ENCODE data around the gene ZNF382.
"Not testable (repeated sequence)": the region's sequence is repeated elsewhere in the genome, so short reads cannot be mapped to it uniquely, and the experiment has no call there.

Gene ZNF382

DNA sequence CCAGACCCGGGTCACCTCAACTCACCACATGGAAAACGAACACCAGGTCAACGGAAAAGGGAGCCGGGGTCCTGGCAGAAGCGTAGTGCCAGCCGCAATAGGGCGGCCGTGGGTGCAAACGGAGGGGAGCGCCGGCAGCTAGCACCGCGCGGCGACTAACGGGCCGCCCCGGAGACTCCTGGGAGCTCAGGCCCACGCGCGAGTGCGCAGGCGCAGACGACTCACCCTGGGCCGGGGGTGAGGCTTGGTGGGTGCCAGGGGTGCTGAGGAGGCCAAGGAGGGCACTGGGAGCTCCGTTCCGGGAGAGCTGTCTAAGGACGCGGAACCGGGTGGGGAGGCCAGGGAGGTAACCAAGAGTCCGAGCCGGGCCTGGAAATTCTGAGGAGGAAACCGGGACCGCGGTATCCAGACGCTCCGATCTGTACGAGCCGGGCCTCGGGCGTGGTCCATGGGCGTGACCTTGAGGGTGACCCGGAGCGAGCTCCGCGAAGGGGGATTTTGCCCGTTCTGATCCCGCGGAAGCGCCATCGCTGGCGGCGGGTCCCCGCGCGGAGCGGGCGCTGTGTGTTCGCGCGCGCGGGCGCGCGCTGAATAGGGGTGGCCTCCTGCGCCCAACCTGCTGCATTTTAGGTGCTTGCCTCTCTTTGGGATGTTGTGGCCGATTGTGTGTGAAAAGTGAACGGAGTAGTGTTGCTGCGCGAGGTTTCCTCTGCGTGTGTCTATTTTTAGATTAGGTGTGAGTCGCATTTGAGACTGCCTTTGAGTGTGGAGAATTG lies at the start of gene ZNF382:
TSS of gene ZNF382 (plus strand) at position 213 of the 776 bp plus-strand sequence. CDS start 4,602 bp downstream, outside the sequence.
- peak; percentile 83 for DNase-seq (ENCODE audit: low spot score)

DNA sequence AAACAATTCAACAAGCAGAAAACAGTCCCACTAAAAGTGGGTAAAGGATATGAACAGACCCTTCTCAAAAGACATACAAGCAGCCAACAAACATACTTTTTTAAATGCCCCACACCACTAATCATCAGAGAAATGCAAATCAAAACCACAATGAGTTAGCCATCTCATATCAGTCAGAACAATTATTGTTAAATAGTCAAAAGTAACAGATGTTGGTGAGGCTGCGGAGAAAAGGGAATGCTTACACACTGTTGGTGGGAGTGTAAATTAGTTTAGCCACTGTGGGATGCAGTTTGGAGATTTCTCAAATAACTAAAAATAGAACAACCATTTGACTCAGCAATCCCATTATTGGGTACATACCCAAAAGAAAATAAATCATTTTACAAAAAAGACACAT lies 40.7 kb upstream of the ZNF382 start:
- no peak for DNase-seq (ENCODE audit: low spot score)

DNA sequence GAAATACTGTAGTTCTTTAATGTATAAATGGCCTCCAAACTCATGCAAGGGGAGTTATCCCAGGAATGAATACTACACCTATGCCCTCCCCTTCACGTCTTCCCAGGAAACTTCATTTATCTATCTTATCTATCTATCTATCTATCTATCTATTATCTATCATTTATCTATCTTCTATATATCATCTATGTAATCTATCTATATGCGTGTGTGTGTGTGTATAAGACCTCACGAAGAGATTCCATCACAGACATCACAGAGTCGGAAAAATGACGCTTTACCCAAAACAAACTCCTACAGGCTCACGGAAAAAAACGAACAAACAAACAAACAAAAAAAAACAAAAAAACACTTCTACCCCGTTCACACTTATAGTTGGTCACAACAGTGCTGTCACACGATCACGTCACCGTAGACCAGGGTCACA lies 32.5 kb upstream of the ZNF382 start:
- no peak for DNase-seq (ENCODE audit: low spot score)

DNA sequence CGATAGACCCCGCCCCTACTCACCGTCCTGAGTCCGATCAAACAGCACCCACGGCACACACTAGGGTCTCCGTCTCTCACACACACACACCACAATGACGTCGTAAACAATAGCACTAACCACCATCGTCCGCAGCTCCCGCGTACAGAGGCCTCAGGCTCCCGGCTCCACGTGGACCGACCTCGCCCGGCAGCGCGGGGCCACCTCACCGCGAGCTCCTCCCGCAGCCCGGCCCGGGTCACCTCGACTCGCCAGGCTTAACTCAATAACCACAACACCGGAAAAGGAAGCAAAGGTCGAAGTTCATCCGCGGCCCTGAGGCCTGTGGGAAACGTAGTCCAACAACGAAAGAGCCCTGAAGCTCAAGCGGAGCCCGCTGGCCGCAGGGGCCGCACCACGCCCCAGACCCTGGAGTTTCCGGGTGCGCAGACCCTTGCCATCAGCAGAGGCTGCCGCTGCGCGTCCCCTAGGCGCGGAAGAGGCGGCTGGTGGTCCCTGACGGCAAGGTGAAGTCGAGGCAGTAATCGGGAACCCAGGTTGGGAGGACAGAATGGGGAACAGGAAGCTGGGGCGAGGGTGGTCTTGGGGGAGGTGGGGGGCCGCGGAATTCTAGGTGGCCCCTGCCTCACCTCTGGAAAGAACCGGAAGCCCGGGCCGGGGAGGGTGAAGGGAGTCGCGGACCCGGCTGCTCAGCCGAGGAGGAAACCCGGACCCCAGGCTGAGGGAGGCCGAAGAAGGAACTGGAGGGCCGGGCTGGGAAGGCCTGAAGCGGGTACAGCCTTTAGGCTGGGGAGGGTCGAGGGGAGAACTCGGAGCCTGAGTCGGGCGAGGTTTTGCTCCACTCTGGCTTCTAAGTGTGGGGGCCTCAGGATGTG lies 31.9 kb upstream of the ZNF382 start, which contains the start of gene ZNF529:
TSS of gene ZNF529 (minus strand) at position 273 of the 875 bp plus-strand sequence. CDS start 946 bp downstream, outside the sequence.
- peak; percentile 87 for DNase-seq (ENCODE audit: low spot score)

DNA sequence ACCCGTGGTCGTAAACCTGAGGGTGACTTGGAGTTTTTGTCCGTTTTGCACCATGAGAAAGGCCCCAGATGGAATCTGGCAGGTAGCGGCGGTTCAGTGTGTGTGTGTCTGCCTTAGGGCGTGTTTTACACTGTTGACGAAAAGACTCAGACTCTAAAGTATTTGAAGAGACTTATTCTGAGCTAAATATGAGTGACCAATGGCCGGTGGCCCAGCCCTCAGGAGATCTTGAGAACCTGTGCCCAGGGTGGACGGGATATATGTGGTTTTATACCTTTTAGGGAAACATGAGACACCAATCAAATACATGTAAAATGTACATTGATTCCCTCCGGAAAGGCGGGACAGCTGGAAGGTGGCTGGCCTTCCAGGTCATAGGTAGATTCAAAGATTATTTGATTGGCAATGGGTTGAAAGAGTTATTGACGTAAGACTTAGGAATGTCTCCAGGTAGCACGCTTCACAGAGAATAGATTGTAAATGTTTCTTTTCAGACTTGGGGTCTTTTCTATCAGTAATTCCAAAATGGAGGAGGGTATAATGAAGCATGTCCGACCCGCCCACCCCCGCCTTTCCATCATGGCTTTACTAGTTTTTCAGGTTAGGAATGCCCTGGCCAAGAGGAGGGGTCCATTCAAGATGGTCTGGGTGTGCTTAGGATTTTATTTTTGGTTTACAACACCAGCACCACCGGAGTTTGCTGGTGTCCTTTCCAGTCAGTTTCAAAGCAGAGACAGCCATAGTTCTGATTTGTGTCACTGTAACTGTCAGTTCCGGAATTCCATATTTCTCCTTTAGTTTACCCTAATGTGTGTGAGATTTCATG lies 31.0 kb upstream of the ZNF382 start:
- DNase-seq (ENCODE audit: low spot score), result no peak

DNA sequence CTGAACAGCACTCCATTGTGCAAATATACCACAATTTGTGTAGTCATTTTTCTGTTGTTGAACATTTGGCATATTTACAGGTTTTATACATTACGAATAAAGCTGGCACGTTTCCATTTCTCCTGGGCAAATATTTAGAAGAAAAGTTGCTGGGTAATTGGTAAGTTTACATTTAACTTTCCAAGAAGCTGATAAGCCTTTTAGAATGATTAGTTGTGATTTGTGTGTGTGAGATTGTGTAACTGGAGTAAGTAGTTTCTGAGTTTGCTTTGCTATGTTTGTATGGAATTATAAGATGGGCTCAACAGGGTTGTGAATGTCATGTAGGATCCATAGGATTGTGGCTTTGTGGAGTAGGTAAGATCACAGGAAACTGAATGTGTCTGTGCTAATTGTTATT lies 30.4 kb upstream of the ZNF382 start:
- DNase-seq (ENCODE audit: low spot score), result no peak

DNA sequence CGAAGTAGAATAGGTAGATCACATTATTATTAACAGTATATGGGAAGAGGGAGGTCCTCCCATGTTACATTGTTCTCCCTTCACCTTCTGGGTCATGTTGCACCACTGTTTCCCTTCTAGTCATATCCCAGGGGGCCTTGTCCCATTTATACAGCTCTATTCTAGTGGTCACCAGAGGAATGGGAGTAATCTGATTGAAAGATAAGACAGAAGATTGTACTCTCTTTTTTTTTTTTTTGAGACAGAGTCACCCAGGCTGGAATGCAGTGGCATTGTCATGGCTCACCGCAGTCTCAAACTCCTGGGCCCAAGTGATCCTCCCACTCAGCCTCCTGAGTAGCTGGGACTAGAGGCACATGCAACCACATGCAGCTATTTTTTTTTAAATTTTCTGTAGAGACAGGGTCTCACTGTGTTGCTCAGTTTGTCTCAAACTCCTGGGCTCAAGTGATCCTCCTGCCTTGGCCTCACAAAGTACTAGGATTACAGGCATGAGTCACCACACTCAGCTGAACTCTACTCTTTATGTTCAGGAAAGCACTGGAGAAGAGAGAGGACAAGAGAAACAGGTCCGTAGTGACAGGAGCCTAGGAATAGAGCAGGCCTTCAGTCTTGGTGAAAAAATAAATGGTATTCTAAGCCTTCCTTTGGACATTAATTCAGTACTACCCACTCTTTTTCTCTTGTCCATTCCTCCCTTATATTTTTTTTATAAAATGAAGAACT lies 27.7 kb upstream of the ZNF382 start:
- no peak for DNase-seq (ENCODE audit: low spot score)

DNA sequence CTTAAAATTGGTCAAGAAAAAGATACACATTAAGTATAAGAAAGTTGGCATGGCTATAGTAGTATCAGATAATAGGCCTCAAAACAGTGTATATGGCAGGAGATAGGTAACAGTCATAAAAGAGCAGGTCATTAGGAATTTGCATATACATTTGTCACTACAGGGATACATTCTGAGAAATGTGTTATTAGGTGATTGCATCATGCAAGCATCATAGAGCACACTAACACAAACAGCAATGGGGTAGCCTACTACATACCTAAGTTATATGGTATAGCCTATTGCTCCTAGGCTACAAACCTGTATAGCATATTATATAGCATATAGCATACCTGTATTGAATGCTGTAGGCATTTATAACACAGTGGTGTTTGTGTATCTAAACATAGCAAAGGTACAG lies 25.9 kb upstream of the ZNF382 start:
- DNase-seq (ENCODE audit: low spot score), result no peak

DNA sequence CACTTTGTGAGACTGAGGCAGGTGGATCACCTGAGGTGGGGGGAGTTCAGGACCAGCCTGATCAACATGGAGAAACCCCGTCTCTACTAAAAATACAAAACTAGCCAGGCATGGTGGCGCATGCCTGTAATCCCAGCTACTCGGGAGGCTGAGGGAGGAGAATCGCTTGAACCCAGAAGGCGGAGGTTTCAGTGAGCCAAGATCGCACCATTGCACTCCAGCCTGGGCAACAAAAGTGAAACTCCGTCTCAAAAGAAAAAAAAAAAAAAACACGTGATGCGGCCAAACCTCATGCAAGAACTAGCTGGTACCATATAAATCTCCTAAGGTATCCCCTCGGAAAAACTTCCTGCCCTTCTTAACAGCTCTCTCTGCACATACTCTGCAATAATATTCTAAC lies 2.4 kb upstream of the ZNF382 start:
- DNase-seq (ENCODE audit: low spot score), result not testable (repeated sequence)

DNA sequence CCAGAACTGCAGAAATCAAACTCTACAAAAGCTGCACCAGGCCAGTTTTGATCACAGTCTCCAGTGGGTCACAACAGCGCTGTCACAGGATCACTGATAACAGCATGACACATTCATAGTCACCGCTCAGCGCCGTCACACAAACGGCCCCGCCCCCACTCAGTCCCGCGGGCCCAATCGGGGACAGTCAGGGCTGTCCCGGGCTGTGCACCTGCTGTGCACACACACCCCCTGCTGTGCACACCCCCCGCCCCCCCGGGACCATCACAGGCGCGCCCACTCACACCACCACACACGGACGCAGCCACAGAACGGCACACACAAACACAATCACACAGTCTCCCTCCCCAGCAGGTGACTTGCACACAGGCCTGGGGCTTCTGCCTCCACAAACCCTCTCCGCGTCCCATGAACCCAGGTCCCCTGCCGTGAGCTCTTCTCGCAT lies 435 bp upstream of the ZNF382 start:
- DNase-seq (ENCODE audit: low spot score), result peak; percentile 78

DNA sequence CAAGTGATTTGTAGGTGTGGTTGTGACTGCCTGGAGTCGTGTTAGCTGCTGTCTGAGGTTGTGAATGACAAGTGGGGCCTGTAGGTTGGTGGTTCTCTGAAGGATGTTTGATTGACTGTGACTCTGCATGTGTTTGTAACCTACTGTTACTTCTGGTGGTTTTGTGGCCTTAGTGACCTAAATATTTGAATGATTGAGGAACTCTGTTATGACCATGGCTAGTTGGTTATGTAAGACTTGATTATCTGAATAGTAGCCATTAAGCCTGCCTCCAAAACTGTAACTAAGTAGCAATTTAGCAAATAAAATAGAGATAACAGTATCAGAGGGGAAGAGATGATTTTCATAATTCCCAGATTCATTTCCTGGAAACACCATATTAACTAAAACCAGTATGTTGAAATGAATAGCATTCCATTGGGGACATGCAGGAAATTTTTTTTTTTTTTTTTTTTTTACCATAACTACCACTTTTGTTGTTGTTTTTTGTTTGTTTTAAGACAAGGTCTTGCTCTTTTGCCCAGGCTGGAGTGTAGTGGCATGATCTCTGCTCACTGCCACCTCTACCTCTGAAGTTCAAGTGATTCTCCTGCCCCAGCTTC lies 865 bp downstream of the ZNF382 start:
- no peak for DNase-seq (ENCODE audit: low spot score)

DNA sequence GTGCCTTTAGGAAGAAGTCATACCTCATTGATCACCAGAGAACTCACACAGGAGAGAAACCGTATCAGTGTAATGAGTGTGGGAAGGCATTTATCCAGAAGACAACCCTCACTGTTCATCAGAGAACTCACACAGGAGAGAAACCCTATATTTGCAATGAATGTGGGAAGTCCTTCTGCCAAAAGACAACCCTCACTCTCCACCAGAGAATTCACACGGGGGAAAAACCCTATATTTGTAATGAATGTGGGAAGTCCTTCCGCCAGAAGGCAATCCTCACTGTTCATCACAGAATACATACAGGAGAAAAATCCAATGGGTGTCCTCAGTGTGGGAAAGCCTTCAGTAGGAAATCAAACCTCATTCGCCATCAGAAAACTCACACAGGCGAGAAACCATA lies 21.9 kb downstream of the ZNF382 start:
- DNase-seq (ENCODE audit: low spot score), result no peak

DNA sequence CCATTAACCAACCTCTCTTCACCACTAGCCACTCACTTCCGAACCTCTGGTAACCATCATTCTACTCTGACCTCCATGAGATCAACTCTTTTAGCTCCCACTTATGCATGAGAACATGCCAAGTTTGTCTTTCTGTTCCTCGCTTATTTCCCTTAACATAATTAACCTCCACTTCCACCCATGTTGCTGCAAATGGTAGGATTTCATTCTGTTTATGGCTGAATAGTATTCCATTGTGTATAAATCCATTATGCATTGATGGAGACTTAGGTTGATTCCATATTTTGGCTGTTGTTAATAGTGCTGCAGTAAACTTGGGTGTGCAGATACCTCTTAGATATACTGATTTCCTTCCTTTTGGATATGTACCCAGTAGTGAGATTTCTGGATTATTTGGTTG lies 30.2 kb downstream of the ZNF382 start:
- no peak for DNase-seq (ENCODE audit: low spot score)

DNA sequence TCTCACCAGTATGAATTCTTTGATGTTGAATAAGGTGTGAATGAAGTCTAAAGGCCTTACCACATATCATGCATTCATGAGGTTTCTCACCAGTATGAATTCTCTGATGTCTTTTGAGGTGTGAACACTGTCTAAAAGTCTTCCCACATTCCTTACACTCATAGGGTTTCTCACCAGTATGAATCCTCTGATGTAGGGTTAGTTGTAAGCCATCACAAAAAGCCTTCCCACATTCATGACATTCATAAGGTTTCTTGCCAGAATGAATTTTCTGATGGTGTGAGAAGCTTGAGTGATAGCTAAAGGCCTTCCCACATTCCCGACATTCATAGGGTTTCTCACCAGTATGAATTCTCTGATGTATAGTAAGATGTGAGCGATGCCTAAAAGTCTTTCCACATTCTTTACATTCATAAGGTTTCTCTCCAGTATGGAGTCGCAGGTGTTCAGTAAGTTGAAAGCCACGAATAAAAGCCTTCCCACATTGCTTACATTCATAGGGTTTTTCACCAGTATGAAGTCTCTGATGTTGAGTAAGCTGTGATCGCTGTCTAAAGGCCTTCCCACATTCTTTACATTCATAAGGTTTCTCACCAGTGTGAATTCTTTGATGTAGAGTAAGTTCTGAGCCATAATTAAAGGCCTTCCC lies 33.9 kb downstream of the ZNF382 start:
- no peak for DNase-seq (ENCODE audit: low spot score)

DNA sequence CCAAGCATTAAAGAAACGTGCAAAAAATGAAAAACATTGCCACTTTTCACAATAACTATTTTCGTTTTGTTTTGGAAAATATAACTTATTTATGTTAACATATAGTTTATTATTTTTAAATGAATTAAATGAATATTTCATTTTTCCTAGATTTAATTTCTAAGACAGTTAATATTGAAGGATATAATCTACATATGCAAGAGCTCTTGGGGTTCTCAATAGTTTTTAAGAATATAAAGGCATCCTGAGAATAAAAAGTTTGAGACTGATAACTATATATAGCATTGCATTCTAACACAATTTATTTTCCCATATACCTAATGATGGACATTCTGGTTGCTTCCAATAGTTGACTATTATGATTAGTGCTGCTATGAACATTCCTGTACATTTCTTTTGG lies 41.6 kb downstream of the ZNF382 start:
- DNase-seq (ENCODE audit: low spot score), result no peak

DNA sequence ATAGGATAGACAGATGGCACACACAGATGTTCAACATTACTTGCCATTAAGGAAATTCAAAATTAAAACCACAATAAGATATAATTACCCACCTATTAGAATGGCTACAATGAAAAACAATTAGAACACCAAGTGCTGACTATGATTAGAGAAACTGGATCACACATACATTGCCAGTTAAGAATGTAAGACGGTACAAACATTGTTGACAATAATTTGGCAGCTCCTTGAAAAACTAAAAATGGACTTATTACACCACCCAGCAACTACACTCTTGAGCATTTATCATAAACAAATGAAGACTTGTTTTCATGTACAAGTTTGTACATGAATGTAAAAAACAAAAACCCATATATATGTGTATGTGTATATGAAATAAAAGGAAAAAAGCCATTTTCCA lies 47.8 kb downstream of the ZNF382 start:
- DNase-seq (ENCODE audit: low spot score), result no peak

DNA sequence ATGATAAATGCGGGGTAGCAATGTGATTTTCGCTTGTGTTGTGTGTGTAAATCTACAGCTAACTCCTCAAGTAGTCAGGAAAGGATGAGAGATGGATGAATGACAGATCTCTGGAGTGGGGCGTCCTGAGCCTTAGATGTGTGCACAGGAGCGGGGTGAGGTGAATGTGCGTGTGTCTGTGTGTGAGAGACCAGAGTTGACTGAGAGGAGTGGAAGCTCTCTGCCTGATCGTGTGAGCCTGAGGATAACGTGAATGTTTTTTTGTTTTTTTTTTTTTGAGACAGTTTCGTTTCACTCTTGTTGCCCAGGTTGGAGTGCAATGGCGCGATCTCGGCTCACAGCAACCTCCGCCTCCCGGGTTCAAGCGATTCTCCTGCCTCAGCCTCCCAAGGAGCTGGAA lies 60.7 kb downstream of the ZNF382 start:
- no peak for DNase-seq (ENCODE audit: low spot score)

DNA sequence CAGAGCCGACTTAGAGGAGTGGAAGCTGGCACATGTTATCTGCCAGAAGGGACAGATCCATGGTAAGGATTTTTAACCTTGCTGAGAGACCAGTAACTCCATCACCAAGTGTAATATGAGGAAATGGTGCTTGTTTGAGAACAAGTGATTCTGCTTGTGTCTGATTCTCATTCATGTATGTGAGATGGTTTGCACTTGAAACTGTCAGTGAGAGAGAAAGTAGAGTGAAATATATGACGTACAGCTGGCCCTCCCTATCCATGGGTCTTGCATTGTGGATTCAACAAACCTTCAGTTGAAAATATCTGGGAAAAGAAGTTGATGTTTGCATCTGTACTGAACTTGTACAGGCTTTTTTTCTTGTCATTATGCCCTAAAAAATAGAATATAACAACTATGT lies 63.5 kb downstream of the ZNF382 start:
- DNase-seq (ENCODE audit: low spot score), result no peak

DNA sequence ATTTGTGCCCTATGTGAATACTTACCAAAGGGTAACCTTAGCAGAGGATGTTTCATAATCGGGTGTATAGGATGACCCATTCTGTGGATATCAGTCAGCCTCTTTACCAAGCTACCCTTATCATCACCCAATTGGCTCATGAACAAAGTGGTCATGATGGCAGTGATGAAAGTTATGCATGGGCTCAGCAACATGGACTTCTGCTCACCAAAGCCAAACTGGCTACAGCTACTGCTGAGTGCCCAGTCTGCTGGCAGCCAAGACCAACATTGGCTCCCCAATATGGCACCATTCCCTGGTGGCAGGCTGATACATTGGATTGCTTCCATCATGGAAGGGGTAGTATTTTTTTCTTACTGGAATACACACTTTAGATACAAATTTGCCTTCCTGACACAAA lies 67.3 kb downstream of the ZNF382 start:
- DNase-seq (ENCODE audit: low spot score), result no peak

DNA sequence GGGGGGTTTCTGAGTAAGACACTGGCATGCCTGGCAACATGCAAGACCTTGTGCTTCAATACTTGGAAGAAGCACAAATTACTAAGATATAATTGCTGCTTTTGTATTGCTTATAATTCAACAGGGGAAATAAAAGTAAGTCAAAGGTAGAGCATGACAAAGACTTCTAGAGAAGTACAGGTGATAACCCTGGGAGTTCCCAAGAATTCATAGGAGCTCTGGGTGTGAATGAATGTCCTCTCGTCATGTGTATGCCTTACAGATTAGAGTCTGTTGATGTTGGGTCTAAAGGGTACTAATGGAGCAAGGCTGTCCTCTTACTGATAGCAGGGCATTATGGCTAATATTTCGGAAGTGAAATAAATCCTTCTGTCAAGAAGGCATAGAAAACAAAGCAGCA lies 69.1 kb downstream of the ZNF382 start:
- DNase-seq (ENCODE audit: low spot score), result no peak

DNA sequence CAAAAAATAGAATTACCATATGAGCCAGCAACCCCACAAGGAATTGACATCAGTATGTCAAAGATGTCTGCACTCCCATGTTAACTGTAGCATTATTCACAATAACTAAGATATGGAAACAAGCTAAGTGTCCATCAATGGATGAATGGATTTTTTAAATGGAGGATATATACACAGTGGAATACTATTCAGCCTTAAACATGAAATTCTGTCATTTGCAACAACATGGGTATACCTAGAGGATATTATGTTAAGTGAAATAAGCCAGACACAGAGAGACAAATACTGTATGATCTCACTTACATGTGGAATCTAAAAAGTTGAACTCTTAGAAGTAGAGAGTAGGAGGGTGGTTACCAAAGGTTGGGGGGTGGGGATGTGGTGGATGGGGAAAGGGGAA lies 74.3 kb downstream of the ZNF382 start:
- no peak for DNase-seq (ENCODE audit: low spot score)
